OCI-LY7 (cell line): ENCODE data around the gene ZNF816. TPM values are rescaled to one million over a fixed set of nuclear protein-coding genes. Genes with fewer than 3 reads are reported as not detected.

Source experiments
- BruUV-seq: library from RNA; stranded (reverse); fragments of 400-500 nt; replicated peaks from 2 replicates; lab custom pipeline; 2021; lab: Mats Ljungman, UMichigan
- CTCF ChIA-PET: fragments of 300-600 bp; sonication (Branson Sonifier 250); formaldehyde crosslinking; loops from one replicate; lab custom pipeline; 2022; ENCODE audit warnings: antibody characterized with exemption; ENCODE audit not compliant: unreplicated experiment; lab: Charles Lee
- POLR2A ChIA-PET: fragments of 300-600 bp; sonication (Branson Sonifier 250); formaldehyde crosslinking; loops from one replicate; lab custom pipeline; 2022; ENCODE audit warnings: antibody characterized with exemption; lab: Charles Lee
- DNase-seq: peaks from one replicate; pipeline ENCODE4 v3.0.0-alpha.2; 2015; ENCODE audit warnings: low spot score
- H2AFZ ChIP-seq: fragments of 200-600 bp; sonication (generic), shearing (Covaris generic); 2 replicates; pipeline ENCODE4 v1.6.1; 2014; ENCODE audit warnings: mild to moderate bottlenecking, antibody characterized with exemption, low read length, moderate library complexity
- H3K27ac ChIP-seq: fragments of 200-600 bp; sonication (generic); 2 replicates; pipeline ENCODE4 v1.5.1; 2014; ENCODE audit warnings: mixed run types, low read depth, mild to moderate bottlenecking, moderate library complexity, low read length, inconsistent platforms; ENCODE audit not compliant: poor library complexity, severe bottlenecking
- H3K36me3 ChIP-seq: fragments of 200-600 bp; sonication (generic); 2 replicates; pipeline ENCODE4 v1.6.1; 2014; ENCODE audit warnings: mild to moderate bottlenecking, antibody characterized with exemption, low read length, moderate library complexity, mixed read lengths; ENCODE audit not compliant: insufficient read depth
- H3K4me1 ChIP-seq: fragments of 200-600 bp; sonication (generic); 2 replicates; pipeline ENCODE4 v1.5.1; 2014; ENCODE audit warnings: mild to moderate bottlenecking, low read length; ENCODE audit not compliant: insufficient read depth, poor library complexity, severe bottlenecking
- H3K4me2 ChIP-seq: fragments of 200-600 bp; sonication (generic); 2 replicates; pipeline ENCODE4 v1.6.1; 2014; ENCODE audit warnings: mild to moderate bottlenecking, low read length
- H3K4me3 ChIP-seq: fragments of 200-600 bp; sonication (generic); 2 replicates; pipeline ENCODE4 v1.5.1; 2014; ENCODE audit warnings: mild to moderate bottlenecking, low read depth, low read length; ENCODE audit not compliant: poor library complexity, severe bottlenecking
- H3K79me2 ChIP-seq: fragments of 200-600 bp; sonication (generic); 2 replicates; pipeline ENCODE4 v1.6.1; 2016; ENCODE audit warnings: low read depth, mild to moderate bottlenecking, low read length, moderate library complexity, mixed read lengths; ENCODE audit not compliant: insufficient read depth
- H3K9me2 ChIP-seq: fragments of 200-600 bp; sonication (generic); 2 replicates; pipeline ENCODE4 v1.6.1; 2016; ENCODE audit warnings: mild to moderate bottlenecking, low read length, mixed read lengths; ENCODE audit not compliant: insufficient read depth
- H3K9me3 ChIP-seq: fragments of 200-600 bp; sonication (generic); 2 replicates; pipeline ENCODE4 v1.6.1; 2014; ENCODE audit warnings: mild to moderate bottlenecking, mixed run types, low read length, mixed read lengths
- H4K20me1 ChIP-seq: fragments of 200-600 bp; sonication (generic); 2 replicates; pipeline ENCODE4 v1.6.1; 2014; ENCODE audit warnings: mild to moderate bottlenecking, antibody characterized with exemption, low read length, moderate library complexity, mixed read lengths; ENCODE audit not compliant: insufficient read depth
- CTCF ChIP-seq: fragments of 200-600 bp; sonication (generic); conservative IDR thresholded peaks from 2 replicates; pipeline ENCODE4 v1.5.1; 2014; ENCODE audit warnings: mild to moderate bottlenecking, antibody characterized with exemption, low read length, moderate library complexity, mixed read lengths
- EZH2phosphoT487 ChIP-seq: fragments of 200-600 bp; sonication (generic); IDR thresholded peaks from 2 replicates; pipeline ENCODE4 v1.6.1; 2018; ENCODE audit warnings: low read depth, borderline replicate concordance, mild to moderate bottlenecking, mixed run types, antibody characterized with exemption, low read length, moderate library complexity, mixed read lengths
- intact Hi-C: fragments of 100-400 bp; cut with micrococcal nuclease; formaldehyde crosslinking; loops from one replicate; pipeline ENCODE4 v1.10.0; 2022; ENCODE audit not compliant: unreplicated experiment
- total RNA-seq, 2 experiments: library from RNA; depleted of rRNA in 1 of 2; stranded (reverse); fragments of >200 nt in 1 of 2; shearing (Covaris generic) in 1 of 2; gene quantifications; 2 replicates each; pipeline ENCODE4 v1.2.3, GENCODE V29; 2014 to 2022

ZNF816 gene
- total RNA-seq, 2 experiments from 2014 or later = 8.6 to 8.8 TPM

GRCh38 chr19:53007200-53007599, 44.5 kb upstream of the ZNF816 start:
- H4K20me1 ChIP-seq = no peaks in the 10 kb centered on the region
- no peaks in the 10 kb centered on the region for H3K4me1 ChIP-seq
- H3K4me2 ChIP-seq = no peak overlapping the region
- ChIA-PET CTCF (no interaction called here), POLR2A (interaction anchor here (0.6 kb wide), 1 partner anchor 1035 kb away, joined by 6 read pairs; no protein-coding TSS in a partner anchor)
- TF ChIP-seq CTCF (no peak), EZH2phosphoT487 (no peak)
- no peaks in the 10 kb centered on the region for H3K9me2 ChIP-seq
- no peak overlapping the region for H3K4me3 ChIP-seq
- no peaks in the 10 kb centered on the region for H3K36me3 ChIP-seq
- no peak for DNase-seq
- no TSS peak for BruUV-seq
- no peak overlapping the region for H2AFZ ChIP-seq
- H3K9me3 ChIP-seq = no peaks in the 10 kb centered on the region
- H3K79me2 ChIP-seq = no peaks in the 10 kb centered on the region
- no peak overlapping the region for H3K27ac ChIP-seq
- intact Hi-C loops = no loop called here

- no peak overlapping the region for H3K27ac ChIP-seq
- no peaks in the 10 kb centered on the region for H3K9me3 ChIP-seq
- no peak for DNase-seq
- H3K4me2 ChIP-seq = no peak overlapping the region
- no peaks in the 10 kb centered on the region for H4K20me1 ChIP-seq
- TF ChIP-seq CTCF (no peak), EZH2phosphoT487 (no peak)
- H2AFZ ChIP-seq = no peak overlapping the region
- no peaks in the 10 kb centered on the region for H3K79me2 ChIP-seq
- no peaks in the 10 kb centered on the region for H3K36me3 ChIP-seq
- ChIA-PET POLR2A (no interaction called here), CTCF (no interaction called here)
- no peaks in the 10 kb centered on the region for H3K4me1 ChIP-seq
- BruUV-seq = no TSS peak
- H3K9me2 ChIP-seq = no peaks in the 10 kb centered on the region
- intact Hi-C loops = no loop called here
- H3K4me3 ChIP-seq = no peak overlapping the region
Observed at GRCh38 chr19:53004242-53004641, 41.6 kb upstream of the ZNF816 start.

GRCh38 chr19:53002479-53002878, 39.8 kb upstream of the ZNF816 start:
- Histone ChIP-seq H3K79me2 (no peaks in the 10 kb centered on the region), H3K4me2 (no peak overlapping the region), H2AFZ (no peak overlapping the region), H3K36me3 (no peaks in the 10 kb centered on the region), H3K9me2 (no peaks in the 10 kb centered on the region), H3K9me3 (no peaks in the 10 kb centered on the region), H3K27ac (no peak overlapping the region), H3K4me3 (no peak overlapping the region), H4K20me1 (no peaks in the 10 kb centered on the region), H3K4me1 (no peaks in the 10 kb centered on the region)
- no peak for DNase-seq
- CTCF ChIA-PET = no interaction called here
- POLR2A ChIA-PET = no interaction called here
- intact Hi-C loops = no loop called here
- BruUV-seq = no TSS peak
- TF ChIP-seq EZH2phosphoT487 = no peak
- TF ChIP-seq CTCF = no peak
